MM.1S (cell line): ENCODE results near the gene ZC3H12C.

Experiments used
- DNase-seq: peaks from one replicate; pipeline ENCODE4 v3.0.0-alpha.2; 2015
- H2AFZ ChIP-seq: fragments of 300-600 bp; sonication (generic); 2 replicates; pipeline ENCODE4 v1.6.0; 2016; ENCODE audit warnings: antibody characterized with exemption, low read length
- H3F3A ChIP-seq: fragments of 300-600 bp; sonication (generic); 2 replicates; pipeline ENCODE4 v1.6.1; 2016; ENCODE audit warnings: mild to moderate bottlenecking, antibody characterized with exemption, low read length, moderate library complexity, mixed read lengths; ENCODE audit not compliant: insufficient read depth
- H3K27ac ChIP-seq: fragments of 300-600 bp; sonication (generic); 2 replicates; pipeline ENCODE4 v1.5.1; 2016; ENCODE audit warnings: mild to moderate bottlenecking, low read length
- H3K27me3 ChIP-seq: fragments of 300-600 bp; sonication (generic); replicated peaks from 2 replicates; pipeline ENCODE4 v1.6.0; 2016; ENCODE audit warnings: low read length; ENCODE audit not compliant: insufficient read depth
- H3K36me3 ChIP-seq: fragments of 300-600 bp; sonication (generic); replicated peaks from 2 replicates; pipeline ENCODE4 v1.6.1; 2016; ENCODE audit warnings: mild to moderate bottlenecking, low read length, mixed read lengths; ENCODE audit not compliant: insufficient read depth
- H3K4me1 ChIP-seq: fragments of 300-600 bp; sonication (generic); 2 replicates; pipeline ENCODE4 v1.6.1; 2016; ENCODE audit warnings: low read length, mixed read lengths
- H3K4me2 ChIP-seq: fragments of 300-600 bp; sonication (generic); 2 replicates; pipeline ENCODE4 v1.6.0; 2016; ENCODE audit warnings: low read depth, low read length
- H3K4me3 ChIP-seq: fragments of 300-600 bp; sonication (generic); 2 replicates; pipeline ENCODE4 v1.5.1; 2016; ENCODE audit warnings: low read length, mixed read lengths
- H3K79me2 ChIP-seq: fragments of 300-600 bp; sonication (generic); 2 replicates; pipeline ENCODE4 v1.6.1; 2016; ENCODE audit warnings: mixed run types, low read length, mixed read lengths
- H3K9ac ChIP-seq: fragments of 300-600 bp; sonication (generic); 2 replicates; pipeline ENCODE4 v1.6.1; 2016; ENCODE audit warnings: low read length, mixed read lengths
- H3K9me2 ChIP-seq: fragments of 300-600 bp; sonication (generic); replicated peaks from 2 replicates; pipeline ENCODE4 v1.6.1; 2016; ENCODE audit warnings: mild to moderate bottlenecking, low read length, mixed read lengths; ENCODE audit not compliant: insufficient read depth
- H3K9me3 ChIP-seq: fragments of 300-600 bp; sonication (generic); replicated peaks from 2 replicates; pipeline ENCODE4 v1.6.1; 2016; ENCODE audit warnings: mild to moderate bottlenecking, low read length, mixed read lengths; ENCODE audit not compliant: insufficient read depth
- H4K20me1 ChIP-seq: fragments of 300-600 bp; sonication (generic); 2 replicates; pipeline ENCODE4 v1.6.1; 2016; ENCODE audit warnings: mild to moderate bottlenecking, low read length, moderate library complexity, mixed read lengths; ENCODE audit not compliant: insufficient read depth
- CTCF ChIP-seq: fragments of 300-600 bp; sonication (generic); IDR thresholded peaks from 2 replicates; pipeline ENCODE4 v1.5.1; 2016; ENCODE audit warnings: antibody characterized with exemption, low read length, mixed read lengths
- EZH2 ChIP-seq: fragments of 300-600 bp; sonication (generic); optimal IDR thresholded peaks from 2 replicates; pipeline ENCODE3; 2017; ENCODE audit warnings: low read depth, mild to moderate bottlenecking, antibody characterized with exemption, low read length, mixed read lengths
- EZH2phosphoT487 ChIP-seq: fragments of 300-600 bp; sonication (generic); IDR thresholded peaks from 2 replicates; pipeline ENCODE4 v1.6.1; 2018; ENCODE audit warnings: antibody characterized with exemption, low read length

Gene ZC3H12C

GRCh38 chr11:110217936-110218335, 124.7 kb downstream of the ZC3H12C start:
- no peaks in the 10 kb centered on the region for H3F3A ChIP-seq
- no peaks in the 10 kb centered on the region for H3K27me3 ChIP-seq
- H3K79me2 ChIP-seq: no peaks in the 10 kb centered on the region
- H3K9me3 ChIP-seq: no peaks in the 10 kb centered on the region
- no peak overlapping the region for H3K9ac ChIP-seq
- no peaks in the 10 kb centered on the region for H4K20me1 ChIP-seq
- TF ChIP-seq EZH2phosphoT487: no peak
- TF ChIP-seq CTCF: no peak
- no peak for TF ChIP-seq EZH2
- H3K4me2 ChIP-seq: no peak overlapping the region
- no peak overlapping the region for H3K4me3 ChIP-seq
- H3K36me3 ChIP-seq: no peaks in the 10 kb centered on the region
- H3K27ac ChIP-seq: no peak overlapping the region
- H2AFZ ChIP-seq: no peak overlapping the region
- H3K4me1 ChIP-seq: no peaks in the 10 kb centered on the region
- no peaks in the 10 kb centered on the region for H3K9me2 ChIP-seq
- DNase-seq: no peak

- no peak for DNase-seq
- H3K27ac ChIP-seq: no peak overlapping the region
These were observed 126.0 kb downstream of the ZC3H12C start for GRCh38 chr11:110219006-110219785.

More at GRCh38 chr11:110219006-110219785, 126.0 kb downstream of the ZC3H12C start:
- H3K4me3 ChIP-seq: no peak overlapping the region
- H3K36me3 ChIP-seq: no peaks in the 10 kb centered on the region
- H3K27me3 ChIP-seq: no peaks in the 10 kb centered on the region
- TF ChIP-seq EZH2 (no peak), EZH2phosphoT487 (no peak), CTCF (no peak)
- H3F3A ChIP-seq: no peaks in the 10 kb centered on the region
- no peaks in the 10 kb centered on the region for H3K9me3 ChIP-seq
- H3K4me1 ChIP-seq: no peaks in the 10 kb centered on the region
- H3K9me2 ChIP-seq: no peaks in the 10 kb centered on the region
- no peaks in the 10 kb centered on the region for H3K79me2 ChIP-seq
- no peak overlapping the region for H3K4me2 ChIP-seq
- no peak overlapping the region for H3K9ac ChIP-seq
- H2AFZ ChIP-seq: no peak overlapping the region
- no peaks in the 10 kb centered on the region for H4K20me1 ChIP-seq
